AG09309 (cell line): ENCODE measurements around the gene SGK1.

Source experiments
- DNase-seq: peaks from one replicate; pipeline ENCODE4 v3.0.0-alpha.2; 2010; ENCODE audit warnings: low read depth
- H3K4me3 ChIP-seq: 2 replicates; pipeline ENCODE4 v1.5.1; 2011; ENCODE audit warnings: mild to moderate bottlenecking, low read depth, low read length, moderate library complexity; ENCODE audit not compliant: control insufficient read depth
- TF ChIP-seq, protein P1 (sequence below): IDR thresholded peaks from 2 replicates; pipeline ENCODE4 v1.5.1; 2011; ENCODE audit warnings: mild to moderate bottlenecking, low read depth, low read length, inconsistent platforms; ENCODE audit not compliant: insufficient read depth, control insufficient read depth; ENCODE audit errors: missing control alignments

Gene SGK1

DNA sequence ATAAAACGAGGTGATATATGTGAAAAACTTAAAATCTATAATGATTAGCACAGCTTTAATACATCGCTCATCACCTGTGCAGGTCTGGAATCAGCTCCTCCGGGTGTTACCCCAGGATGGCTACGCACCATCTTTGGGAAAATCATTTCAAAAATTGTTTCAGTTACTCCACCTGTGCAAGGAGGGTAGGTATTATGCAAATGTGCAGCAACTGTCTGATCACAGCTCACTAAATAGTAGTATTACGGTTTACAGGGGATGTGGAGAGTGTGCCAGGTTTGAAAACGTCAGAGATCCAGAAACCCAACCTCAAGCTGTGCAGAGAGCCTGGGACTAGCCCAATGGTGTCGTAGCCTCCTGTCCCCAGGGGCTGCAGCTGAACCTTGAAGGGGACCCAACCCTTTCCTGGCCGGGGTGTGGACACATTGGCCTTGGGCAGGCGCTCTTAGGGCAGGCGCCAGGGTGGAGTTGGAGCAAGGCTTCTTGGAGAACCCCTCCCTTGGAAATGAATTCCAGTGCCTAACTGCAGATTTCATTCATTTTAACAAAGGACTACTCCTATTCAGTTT, 24.2 kb upstream of the SGK1 start:
- TF ChIP-seq, protein P1, sequence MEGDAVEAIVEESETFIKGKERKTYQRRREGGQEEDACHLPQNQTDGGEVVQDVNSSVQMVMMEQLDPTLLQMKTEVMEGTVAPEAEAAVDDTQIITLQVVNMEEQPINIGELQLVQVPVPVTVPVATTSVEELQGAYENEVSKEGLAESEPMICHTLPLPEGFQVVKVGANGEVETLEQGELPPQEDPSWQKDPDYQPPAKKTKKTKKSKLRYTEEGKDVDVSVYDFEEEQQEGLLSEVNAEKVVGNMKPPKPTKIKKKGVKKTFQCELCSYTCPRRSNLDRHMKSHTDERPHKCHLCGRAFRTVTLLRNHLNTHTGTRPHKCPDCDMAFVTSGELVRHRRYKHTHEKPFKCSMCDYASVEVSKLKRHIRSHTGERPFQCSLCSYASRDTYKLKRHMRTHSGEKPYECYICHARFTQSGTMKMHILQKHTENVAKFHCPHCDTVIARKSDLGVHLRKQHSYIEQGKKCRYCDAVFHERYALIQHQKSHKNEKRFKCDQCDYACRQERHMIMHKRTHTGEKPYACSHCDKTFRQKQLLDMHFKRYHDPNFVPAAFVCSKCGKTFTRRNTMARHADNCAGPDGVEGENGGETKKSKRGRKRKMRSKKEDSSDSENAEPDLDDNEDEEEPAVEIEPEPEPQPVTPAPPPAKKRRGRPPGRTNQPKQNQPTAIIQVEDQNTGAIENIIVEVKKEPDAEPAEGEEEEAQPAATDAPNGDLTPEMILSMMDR = no peak
- H3K4me3 ChIP-seq = no peak overlapping the region
- no peak for DNase-seq

DNA sequence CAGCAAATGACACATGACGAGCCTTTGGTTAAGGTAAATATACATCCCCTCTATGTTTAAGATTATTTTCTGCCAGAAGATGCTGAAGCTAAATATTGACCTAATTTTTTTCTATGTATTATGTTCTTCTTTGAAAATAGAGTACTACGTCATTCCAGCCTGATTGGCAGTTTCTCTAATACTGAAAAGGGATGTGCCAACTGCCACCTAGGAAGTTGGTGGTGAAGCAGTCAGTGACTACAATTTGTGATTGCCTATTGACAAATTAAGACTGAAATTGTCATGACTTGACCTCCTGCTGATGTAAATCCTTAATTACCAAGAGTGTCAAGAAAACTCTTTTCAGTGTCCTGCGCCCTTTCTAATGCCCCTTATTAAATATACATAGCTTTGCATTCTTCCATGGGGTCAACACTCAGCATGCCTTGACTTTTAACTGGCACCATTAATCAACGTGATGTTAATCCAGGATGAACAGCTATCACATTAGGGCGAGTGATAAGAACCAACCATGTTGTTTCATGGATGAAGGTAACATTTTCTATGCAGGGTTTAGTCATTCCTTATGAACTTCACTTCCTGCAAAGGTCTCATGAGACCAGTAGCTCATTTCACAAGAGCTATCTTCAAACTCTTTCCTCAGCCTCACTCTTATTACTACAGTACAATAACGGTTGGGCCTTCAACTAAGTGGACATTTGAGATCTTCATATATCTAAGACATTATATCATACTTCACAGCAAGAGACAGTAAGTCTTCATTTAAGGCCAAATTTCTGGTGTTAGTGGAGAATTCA, 22.5 kb upstream of the SGK1 start:
- H3K4me3 ChIP-seq = no peak overlapping the region
- DNase-seq = no peak
- TF ChIP-seq, protein P1 = no peak

GRCh38 chr6:134339216-134339615, 21.3 kb upstream of the SGK1 start:
- no peak overlapping the region for H3K4me3 ChIP-seq
- TF ChIP-seq, protein P1 = no peak
- no peak for DNase-seq

DNA sequence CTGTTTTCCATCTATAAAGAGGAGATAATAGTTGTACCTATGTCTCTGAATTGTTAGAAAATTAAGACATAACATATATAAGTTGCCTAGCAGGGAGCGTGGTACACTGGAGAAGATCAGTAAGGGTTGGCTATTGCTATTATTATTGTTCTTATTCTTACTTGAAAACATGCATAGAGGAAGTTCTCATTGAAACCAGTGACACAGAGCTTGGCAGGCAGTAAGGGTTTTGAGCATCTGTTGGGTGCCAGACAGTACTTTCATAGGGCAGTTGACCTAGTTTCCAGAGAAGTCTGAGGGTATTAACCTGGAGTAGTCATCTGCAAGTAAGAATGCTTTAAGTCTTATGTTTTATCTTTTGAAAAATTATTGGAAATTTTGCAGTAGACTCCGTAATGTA, 13.3 kb upstream of the SGK1 start:
- H3K4me3 ChIP-seq = no peak overlapping the region
- DNase-seq = no peak
- TF ChIP-seq, protein P1 = no peak

GRCh38 chr6:134330555-134330954, 12.6 kb upstream of the SGK1 start:
- no peak for DNase-seq
- H3K4me3 ChIP-seq = no peak overlapping the region
- TF ChIP-seq, protein P1 = no peak

DNA sequence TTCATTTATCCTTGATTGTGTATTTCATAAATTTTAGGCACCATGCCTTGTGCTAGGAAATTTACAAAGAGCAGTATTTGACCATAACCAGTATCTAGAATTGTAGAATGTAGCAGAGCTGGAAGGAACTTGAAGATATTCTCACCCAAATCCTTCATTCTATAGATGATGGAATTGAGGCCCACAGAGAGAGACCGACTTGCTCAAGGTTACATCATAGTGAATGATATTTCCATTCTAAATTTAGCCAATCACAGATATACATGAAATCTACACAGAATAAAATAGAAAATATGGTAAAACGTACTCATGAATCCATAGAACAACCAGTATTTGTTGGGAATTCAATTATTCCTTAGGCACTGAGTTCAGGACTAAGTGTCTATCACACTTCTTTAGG, 10.9 kb upstream of the SGK1 start:
- no peak for DNase-seq
- TF ChIP-seq, protein P1 = no peak
- no peak overlapping the region for H3K4me3 ChIP-seq
